IgD-negative memory B cell (primary cell): ENCODE results near the gene TMEM151A. TPM values are rescaled to one million over a fixed set of nuclear protein-coding genes. Genes with fewer than 3 reads are reported as not detected.
"Not testable (repeated sequence)": the region's sequence is repeated elsewhere in the genome, so short reads cannot be mapped to it uniquely, and the experiment has no call there.

Experiments
- H3K27ac Mint-ChIP-seq, 3 donors: one replicate each; pipeline ENCODE4 v1.8.0; 2020 to 2022; ENCODE audit warnings: mild to moderate bottlenecking in 3 of 3, mixed read lengths in 3 of 3, moderate library complexity in 1 of 3
- H3K27me3 Mint-ChIP-seq: one replicate; pipeline ENCODE4 v1.8.0; 2021; ENCODE audit warnings: mixed read lengths
- H3K36me3 Mint-ChIP-seq: one replicate; pipeline ENCODE4 v1.8.0; 2020; ENCODE audit warnings: mild to moderate bottlenecking, mixed read lengths
- H3K4me1 Mint-ChIP-seq, 3 donors: one replicate each; pipeline ENCODE4 v1.8.0; 2020 to 2022; ENCODE audit warnings: mixed read lengths in 3 of 3, mild to moderate bottlenecking in 1 of 3
- H3K4me3 Mint-ChIP-seq, 4 donors: one replicate each; pipeline ENCODE4 v1.8.0; 2020 to 2022; ENCODE audit warnings: mild to moderate bottlenecking in 4 of 4, mixed read lengths in 4 of 4, moderate library complexity in 3 of 4
- H3K9me3 Mint-ChIP-seq, 3 donors: one replicate each; pipeline ENCODE4 v1.8.0; 2020 to 2021; ENCODE audit warnings: mixed read lengths in 3 of 3, mild to moderate bottlenecking in 1 of 3
- polyA plus RNA-seq: library from polyadenylated mRNA; unstranded; fragments of 300-500 nt; fragmentation: Illumina TruSeq; gene quantifications from one replicate; pipeline ENCODE4 v1.2.3, GENCODE V29; 2021

Gene TMEM151A
- polyA plus RNA-seq, 1 donor from 2014 or later = not detected

DNA sequence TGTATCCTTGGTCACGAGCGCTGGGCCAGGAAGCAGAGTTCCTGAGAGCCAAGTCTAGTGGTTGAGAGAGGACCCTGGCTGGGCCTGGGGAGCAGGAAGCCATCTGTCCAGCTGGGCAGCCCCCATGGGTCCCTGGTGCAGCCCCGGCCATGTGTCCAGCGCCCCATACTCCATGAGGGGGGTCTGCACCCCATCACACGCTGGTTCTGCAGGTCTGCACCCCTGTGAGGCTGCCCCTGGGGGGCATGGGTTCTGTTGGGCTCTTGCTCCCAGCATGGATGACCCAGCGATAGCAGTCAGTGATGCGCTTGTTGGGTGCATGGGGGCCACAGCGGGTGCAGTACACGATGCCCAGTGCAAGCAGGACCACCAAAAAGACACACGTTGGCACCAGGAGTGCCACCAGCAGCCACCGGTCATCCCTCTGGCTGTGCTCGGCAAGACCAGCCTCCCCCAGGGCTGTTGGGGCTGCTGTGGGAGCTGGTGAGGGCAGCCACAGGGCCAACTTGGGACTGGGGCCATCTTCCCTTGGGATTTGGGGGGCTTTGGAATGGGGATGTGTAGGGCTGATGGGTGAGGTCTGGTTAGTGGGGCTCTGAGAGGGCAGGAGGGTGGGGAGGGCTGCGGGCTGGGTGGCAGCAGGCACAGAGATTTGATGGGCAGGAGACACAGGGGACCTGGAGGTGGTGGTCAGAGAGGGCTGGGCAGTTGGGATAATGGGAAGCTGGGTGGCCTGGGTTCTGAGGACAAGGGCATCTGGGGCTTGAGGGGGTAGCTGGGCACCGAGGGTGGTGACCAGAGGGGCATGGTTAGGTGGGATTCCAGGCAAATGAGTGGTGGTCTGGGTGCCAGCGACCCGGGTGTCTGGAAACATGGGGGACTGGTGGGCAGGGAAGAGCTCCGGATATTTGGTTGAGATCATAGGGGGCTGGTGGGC is 23.1 kb downstream of the TMEM151A start:
- Mint-ChIP-seq H3K9me3 (no peaks in the 10 kb centered on the region), H3K36me3 (no peaks in the 10 kb centered on the region), H3K4me1 (peaks cover 11 to 28% (median 21%) of the 10 kb centered on the region in 3 donors), H3K27ac (peak overlapping the region; percentile 18 to 88 (median 18)), H3K27me3 (no peaks in the 10 kb centered on the region), H3K4me3 (peak overlapping the region in 3 of 4 donors; percentile 41 to 58 (median 57))

DNA sequence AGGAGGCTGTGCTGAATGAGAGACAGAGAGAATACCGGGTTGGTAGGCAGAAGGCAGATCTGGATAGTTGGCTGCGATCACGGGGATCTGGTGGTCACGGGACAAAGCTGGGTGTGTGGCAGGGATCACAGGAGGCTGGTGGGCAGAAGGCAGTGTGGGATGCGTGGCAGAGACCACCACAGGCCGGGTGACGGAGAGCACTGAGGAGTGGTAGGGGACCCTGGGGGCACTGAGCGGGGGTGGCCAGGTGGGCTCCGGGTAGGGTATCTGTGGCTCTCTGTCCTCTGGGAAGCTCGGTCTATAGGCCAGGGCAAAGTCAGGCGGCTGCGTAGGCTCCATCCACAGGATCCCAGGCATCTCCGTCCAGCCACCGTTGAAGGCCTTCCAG is 23.8 kb downstream of the TMEM151A start:
- no peaks in the 10 kb centered on the region for H3K36me3 Mint-ChIP-seq
- no peaks in the 10 kb centered on the region for H3K9me3 Mint-ChIP-seq
- no peaks in the 10 kb centered on the region for H3K27me3 Mint-ChIP-seq
- peak overlapping the region in 2 of 4 donors; percentile 38 to 57 for H3K4me3 Mint-ChIP-seq
- H3K27ac Mint-ChIP-seq = peak overlapping the region; percentile 43 to 88 (median 71)
- peaks cover 11 to 29% (median 21%) of the 10 kb centered on the region in 3 donors for H3K4me1 Mint-ChIP-seq

DNA sequence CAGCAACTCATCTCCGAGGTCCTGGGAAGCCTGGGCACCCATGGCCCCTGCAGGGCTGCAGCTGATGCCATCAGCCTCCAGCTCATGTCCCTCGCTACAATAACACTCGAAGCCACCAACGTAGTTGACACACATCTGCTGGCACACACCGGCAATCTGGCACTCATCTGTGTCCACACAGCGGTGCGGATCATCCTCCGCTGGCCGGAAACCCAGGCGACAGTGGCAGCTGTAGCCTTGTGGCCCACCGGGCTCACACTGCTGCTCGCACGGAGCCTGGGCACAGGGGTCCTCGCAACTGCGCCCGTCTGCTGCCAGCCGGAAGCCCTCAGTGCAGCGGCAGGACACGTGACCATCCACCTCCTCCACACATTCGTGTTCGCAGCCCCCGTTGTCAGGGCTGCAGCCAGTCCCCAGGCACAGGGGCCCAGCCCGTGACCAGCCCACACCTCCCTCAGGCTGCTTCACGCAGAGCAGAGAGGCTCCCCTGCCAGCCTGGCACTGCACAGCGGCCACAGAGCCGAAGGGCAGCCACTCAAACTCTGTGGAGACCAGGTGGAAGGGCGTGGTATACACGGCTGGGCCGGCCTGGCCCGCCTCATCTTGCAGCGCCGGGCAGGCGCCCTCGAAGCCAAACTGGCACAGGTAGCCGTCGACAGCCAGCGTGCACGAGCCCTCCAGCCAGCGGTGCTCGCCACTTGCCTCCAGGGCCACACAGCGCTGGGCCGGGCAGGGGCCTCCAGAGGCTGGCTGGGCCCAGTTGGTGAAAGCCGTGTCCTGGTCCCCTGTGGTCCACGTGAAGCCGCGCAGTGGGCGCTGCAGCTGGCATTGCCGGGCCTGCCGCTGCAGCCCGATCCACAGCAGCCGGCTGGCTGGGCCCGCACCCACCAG is 24.5 kb downstream of the TMEM151A start:
- Mint-ChIP-seq H3K4me3 (peak overlapping the region in 2 of 4 donors; percentile 38 to 57), H3K27ac (peak overlapping the region in 2 of 3 donors; percentile 43 to 71), H3K9me3 (no peaks in the 10 kb centered on the region), H3K27me3 (no peaks in the 10 kb centered on the region), H3K36me3 (no peaks in the 10 kb centered on the region), H3K4me1 (peaks cover 11 to 29% (median 21%) of the 10 kb centered on the region in 3 donors)

DNA sequence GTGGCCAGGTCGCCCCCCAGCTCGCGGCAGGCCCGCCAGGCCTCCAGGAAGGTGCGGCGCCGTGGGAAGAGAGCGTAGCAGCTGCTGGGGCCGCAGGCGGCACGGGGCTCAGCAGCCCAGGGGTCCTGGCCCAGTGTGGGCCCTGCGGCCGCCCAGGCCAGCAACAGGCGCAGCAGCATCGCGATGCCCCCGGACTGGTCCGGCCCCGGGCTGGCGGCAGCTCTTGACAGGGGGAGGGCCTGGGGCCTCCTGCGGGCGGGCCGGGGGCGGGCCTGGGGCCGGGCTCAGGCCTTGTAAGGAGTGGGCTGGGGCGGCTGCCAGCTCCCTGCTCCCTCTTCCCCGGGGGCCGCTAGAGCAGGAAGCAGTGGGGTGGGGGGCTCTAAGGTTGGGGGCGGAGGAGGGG is 25.2 kb downstream of the TMEM151A start, which contains the start of gene CD248:
Gene CD248 (minus strand): TSS at position 196 of the 403 bp plus-strand sequence. CDS start 17 bp downstream, at position 179.
- H3K27ac Mint-ChIP-seq = peak within 1 kb of the TSS; percentile 93 to 95 (median 95)
- peak within 1 kb of the TSS; percentile 41 to 87 (median 60) for H3K4me3 Mint-ChIP-seq
- H3K4me1 Mint-ChIP-seq = peaks cover 11 to 29% (median 17%) of the 10 kb centered on the region in 3 donors

DNA sequence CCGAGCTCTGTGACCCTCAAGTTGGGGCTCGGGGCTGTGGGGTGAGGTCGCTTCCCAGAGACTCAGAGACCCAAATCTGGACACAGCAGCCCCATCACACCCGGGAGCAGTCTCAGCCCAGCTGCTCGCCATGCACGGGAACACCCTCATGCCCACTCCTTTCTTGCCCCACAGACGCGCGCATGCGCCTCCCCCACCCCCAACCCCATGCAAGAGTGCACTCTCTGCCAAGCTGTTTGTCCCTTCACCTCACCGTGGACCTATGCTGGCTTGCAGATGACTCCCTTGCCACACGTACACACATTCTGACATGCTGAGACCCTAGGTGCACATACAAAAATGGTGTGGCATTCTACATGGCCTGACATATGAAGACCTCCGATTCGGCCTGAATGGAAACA is 25.6 kb downstream of the TMEM151A start:
- Mint-ChIP-seq H3K4me1 (peaks cover 11 to 29% (median 17%) of the 10 kb centered on the region in 3 donors), H3K27me3 (no peaks in the 10 kb centered on the region), H3K27ac (peak overlapping the region; percentile 93 to 95 (median 95)), H3K9me3 (no peaks in the 10 kb centered on the region), H3K4me3 (peak overlapping the region; percentile 10 to 87 (median 52)), H3K36me3 (no peaks in the 10 kb centered on the region)

More for the DNA sequence above, 25.2 kb downstream of the TMEM151A start, which contains the start of gene CD248:
- no peaks in the 10 kb centered on the region for H3K27me3 Mint-ChIP-seq
- no peaks in the 10 kb centered on the region for H3K36me3 Mint-ChIP-seq
- no peaks in the 10 kb centered on the region for H3K9me3 Mint-ChIP-seq

DNA sequence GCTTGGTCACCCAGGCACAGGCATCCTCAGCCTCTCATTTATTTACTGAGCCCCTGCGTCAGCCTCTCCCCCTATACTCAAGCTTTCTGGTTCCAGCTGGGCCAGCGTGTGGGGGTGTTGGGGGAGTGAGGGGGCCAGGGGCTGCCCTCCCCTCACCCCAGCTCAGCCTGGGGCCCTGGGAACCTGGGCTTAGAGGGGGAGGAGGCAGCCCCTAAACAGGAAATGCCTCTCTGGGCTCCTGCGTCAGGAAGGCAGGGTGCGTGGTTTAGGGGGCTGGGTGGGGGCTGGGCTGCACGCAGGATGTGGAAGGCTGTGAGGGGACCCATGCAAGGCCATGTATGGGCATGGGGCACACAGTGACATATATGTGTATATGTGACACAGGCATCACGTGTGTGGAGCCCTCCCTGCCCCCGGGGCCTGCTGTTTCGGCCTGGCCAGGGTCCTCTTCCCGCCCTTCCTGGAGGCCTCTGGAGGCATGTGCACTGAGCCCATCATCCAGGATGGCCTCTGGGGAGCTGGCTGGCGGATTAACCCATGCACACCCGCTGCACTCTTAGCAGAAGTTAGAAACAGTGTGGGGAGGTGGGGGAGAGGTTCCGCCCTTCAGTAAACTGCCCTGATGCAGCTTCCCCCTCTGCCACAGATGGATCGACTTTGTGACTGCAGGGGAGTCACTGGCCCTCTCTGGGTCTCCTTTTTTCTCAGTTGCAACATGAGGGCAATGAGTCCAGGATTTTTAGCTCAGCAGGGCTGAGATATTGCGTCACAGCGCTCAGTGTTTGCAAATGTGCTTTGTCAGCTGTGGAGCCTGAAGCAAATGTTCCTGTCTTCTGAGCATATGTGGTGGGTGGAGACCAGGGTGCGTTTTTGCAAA is 26.3 kb downstream of the TMEM151A start:
- Mint-ChIP-seq H3K27ac (peak overlapping the region; percentile 93 to 95 (median 95)), H3K4me1 (peaks cover 11 to 29% (median 17%) of the 10 kb centered on the region in 3 donors), H3K36me3 (no peaks in the 10 kb centered on the region), H3K4me3 (peak overlapping the region in 3 of 4 donors; percentile 10 to 88 (median 87)), H3K27me3 (no peaks in the 10 kb centered on the region), H3K9me3 (no peaks in the 10 kb centered on the region)

DNA sequence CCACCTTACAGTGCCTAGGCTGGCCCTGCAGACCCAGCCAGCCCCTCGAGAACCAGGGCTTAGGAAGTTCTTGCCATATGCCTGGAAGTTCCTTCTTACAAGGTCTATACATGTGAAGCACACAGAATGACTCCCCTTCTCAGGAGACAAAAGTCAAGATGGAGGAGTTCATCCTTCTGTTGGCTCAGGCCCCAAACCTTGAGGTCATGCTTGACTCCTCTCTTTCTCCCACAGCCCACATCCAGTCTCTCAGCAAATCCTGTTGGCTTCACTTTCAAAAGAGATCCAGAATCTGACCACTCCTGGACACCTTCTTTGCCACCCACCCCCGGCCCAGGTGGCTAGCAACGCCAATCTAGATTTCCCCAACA is 26.9 kb downstream of the TMEM151A start:
- Mint-ChIP-seq H3K27me3 (no peaks in the 10 kb centered on the region), H3K27ac (peak overlapping the region; percentile 80 to 95 (median 95)), H3K36me3 (no peaks in the 10 kb centered on the region), H3K9me3 (no peaks in the 10 kb centered on the region), H3K4me1 (peaks cover 11 to 26% (median 17%) of the 10 kb centered on the region in 3 donors), H3K4me3 (peak overlapping the region in 3 of 4 donors; percentile 10 to 77 (median 63))

DNA sequence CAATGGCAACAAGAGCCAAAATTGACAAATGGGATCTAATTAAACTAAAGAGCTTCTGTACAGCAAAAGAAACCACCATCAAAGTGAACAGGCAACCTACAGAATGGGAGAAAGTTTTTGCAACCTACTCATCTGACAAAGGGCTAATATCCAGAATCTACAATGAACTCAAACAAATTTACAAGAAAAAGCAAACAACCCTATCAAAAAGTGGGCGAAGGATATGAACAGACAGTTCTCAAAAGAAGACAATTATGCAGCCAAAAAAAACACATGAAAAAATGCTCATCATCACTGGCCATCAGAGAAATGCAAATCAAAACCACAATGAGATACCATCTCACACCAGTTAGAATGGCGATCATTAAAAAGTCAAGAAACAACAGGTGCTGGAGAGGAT is 28.6 kb downstream of the TMEM151A start:
- not testable (repeated sequence) for H3K9me3 Mint-ChIP-seq, H3K27me3 Mint-ChIP-seq, H3K36me3 Mint-ChIP-seq, H3K4me3 Mint-ChIP-seq, H3K27ac Mint-ChIP-seq
- H3K4me1 Mint-ChIP-seq = peaks cover 11 to 22% (median 17%) of the 10 kb centered on the region in 3 donors

DNA sequence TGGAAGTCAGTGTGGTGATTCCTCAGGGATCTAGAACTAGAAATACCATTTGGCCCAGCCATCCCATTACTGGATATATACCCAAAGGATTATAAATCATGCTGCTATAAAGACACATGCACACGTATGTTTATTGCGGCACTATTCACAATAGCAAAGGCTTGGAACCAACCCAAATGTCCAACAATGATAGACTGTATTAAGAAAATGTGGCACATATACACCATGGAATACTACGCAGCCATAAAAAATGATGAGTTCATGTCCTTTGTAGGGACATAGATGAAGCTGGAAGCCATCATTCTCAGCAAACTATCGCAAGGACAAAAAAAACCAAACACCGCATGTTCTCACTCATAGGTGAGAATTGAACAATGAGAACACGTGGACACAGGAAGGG is 29.1 kb downstream of the TMEM151A start:
- H3K4me1 Mint-ChIP-seq = peaks cover 11 to 20% (median 17%) of the 10 kb centered on the region in 3 donors
- not testable (repeated sequence) for H3K27me3 Mint-ChIP-seq, H3K36me3 Mint-ChIP-seq, H3K4me3 Mint-ChIP-seq, H3K9me3 Mint-ChIP-seq, H3K27ac Mint-ChIP-seq

DNA sequence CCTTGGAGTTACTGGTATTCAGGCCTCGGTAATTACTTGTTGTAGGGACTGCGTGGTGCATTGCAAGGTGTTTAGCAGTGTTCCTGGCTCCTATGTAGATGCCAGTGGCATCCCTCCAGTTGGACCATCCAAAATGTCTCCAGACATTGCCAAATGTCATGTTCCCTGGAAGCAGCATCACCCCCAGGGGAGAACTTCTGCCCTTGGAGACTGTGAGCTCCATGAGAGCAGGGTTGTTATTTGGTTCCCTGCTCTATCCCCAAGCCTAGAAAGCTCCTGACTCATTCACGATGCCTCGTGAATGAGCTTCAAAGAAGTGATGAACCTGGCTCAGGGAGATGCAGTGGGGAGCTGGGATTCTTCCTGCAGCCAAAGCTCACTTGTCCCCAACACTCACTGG is 29.9 kb downstream of the TMEM151A start:
- Mint-ChIP-seq H3K4me1 (peaks cover 11 to 20% (median 17%) of the 10 kb centered on the region in 3 donors), H3K27ac (peak overlapping the region in 1 of 3 donors; percentile 31), H3K27me3 (no peaks in the 10 kb centered on the region), H3K4me3 (no peak overlapping the region), H3K9me3 (no peaks in the 10 kb centered on the region), H3K36me3 (no peaks in the 10 kb centered on the region)

DNA sequence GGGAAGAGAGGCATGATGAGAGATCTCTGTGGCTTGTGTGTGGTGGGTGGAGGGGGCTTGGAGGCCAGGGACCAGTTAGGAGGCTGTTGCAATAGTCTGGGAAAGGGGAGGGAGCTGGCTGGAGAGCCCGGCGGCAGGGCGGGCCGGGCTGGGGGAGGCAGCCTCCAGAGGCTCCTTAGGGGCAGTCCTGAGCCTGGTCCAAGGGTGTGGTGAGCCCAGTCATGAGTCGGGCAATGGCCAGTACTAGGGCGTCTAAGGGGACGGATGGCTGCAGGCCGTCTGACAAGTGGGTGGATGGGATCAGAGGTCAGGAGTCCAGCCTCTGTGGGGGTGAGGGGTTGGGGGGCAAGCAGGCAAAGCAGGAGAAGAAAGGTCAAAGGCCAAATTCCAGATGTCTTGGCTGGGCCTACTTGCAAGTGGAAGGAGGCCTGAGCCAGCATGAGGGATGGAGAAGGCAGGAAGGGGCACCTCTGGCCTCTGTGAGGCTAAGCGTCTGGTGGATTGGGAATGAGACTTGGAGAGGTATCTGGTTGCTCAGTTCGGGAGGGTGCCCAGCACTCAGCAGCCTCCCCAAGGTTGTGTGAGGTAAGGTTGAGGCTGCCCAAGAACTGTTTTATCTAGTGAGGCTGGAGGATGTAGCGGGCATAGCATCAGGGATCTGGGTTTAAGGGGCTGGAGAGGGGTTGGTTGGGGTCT is 31.2 kb downstream of the TMEM151A start:
- Mint-ChIP-seq H3K9me3 (no peaks in the 10 kb centered on the region), H3K27ac (no peak overlapping the region), H3K36me3 (no peaks in the 10 kb centered on the region), H3K27me3 (no peaks in the 10 kb centered on the region), H3K4me3 (no peak overlapping the region), H3K4me1 (peaks cover 11 to 17% (median 17%) of the 10 kb centered on the region in 3 donors)

DNA sequence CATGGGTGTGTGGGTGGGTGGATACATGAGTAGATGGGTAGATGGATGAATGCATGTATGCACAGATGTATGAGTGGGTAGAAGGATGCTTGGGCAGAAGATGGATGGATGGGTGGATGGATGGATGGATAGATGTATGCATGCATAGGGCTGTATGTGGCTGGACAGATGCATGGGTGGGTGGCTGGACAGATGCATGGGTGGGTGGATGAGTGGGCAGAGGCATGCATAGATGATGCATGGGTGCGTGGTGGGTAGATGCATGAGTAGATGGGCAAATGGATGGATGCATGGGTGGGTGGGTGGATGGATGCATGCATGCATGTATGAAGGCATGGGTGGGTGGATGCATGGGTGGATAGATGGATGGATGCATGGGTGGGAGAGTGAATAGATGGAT is 32.0 kb downstream of the TMEM151A start:
- Mint-ChIP-seq H3K27ac (no peak overlapping the region), H3K36me3 (no peaks in the 10 kb centered on the region), H3K27me3 (no peaks in the 10 kb centered on the region), H3K4me3 (no peak overlapping the region), H3K4me1 (peaks cover 5 to 14% (median 13%) of the 10 kb centered on the region in 3 donors), H3K9me3 (no peaks in the 10 kb centered on the region)

DNA sequence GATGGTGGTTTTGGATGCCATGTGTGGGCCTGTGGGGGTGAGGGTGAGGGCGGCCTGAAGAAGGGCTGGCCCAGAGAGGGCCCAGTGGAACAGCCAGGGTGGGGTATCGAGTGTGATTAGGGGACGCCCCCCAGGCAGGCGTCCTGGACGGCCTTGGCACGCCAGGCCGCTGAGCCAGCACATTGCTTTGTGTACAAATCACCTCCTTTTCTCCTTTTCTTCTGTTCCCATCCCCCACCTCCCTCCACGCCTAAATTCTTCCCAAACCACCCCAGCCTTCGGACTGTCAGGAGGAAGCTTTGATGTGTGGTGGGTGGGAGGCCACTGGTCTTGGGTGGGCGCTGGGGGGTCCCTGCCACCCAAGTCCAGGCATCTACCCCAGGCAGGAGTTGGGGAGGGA is 33.0 kb downstream of the TMEM151A start:
- H3K4me1 Mint-ChIP-seq = peaks cover 0 to 9% (median 9%) of the 10 kb centered on the region in 3 donors
- no peaks in the 10 kb centered on the region for H3K9me3 Mint-ChIP-seq

More for the DNA sequence above, 33.0 kb downstream of the TMEM151A start:
- Mint-ChIP-seq H3K27ac (peak overlapping the region in 1 of 3 donors; percentile 73), H3K27me3 (no peaks in the 10 kb centered on the region), H3K36me3 (no peaks in the 10 kb centered on the region), H3K4me3 (no peak overlapping the region)
